ENCODE data around the gene DNAH7. TPM values are rescaled to one million over a fixed set of nuclear protein-coding genes. Genes with fewer than 3 reads are reported as not detected.

DNAH7 gene
- total and polyA plus RNA-seq, 2 of the 13 experiments (the other 11 are each of a cell fraction or from before 2014, with no cell fraction given) = 0.09 TPM; not detected in 1

GRCh38 chr2:195734931-195735330 lies 333.7 kb downstream of the DNAH7 start:
- WGBS (ENCODE audit: low lambda C conversion rate) = 90% methylated on average over 2 of the region's 2 CpGs
- FAIRE-seq = no peak
- TF ChIP-seq PAF1 (CRISPR knock-in tag; IDR thresholded peaks at IDR 0.05) (no peak), ZMYM3 (CRISPR knock-in tag; IDR thresholded peaks at IDR 0.05) (no peak), HNF4G (IDR thresholded peaks at IDR 0.05; ENCODE audit: borderline replicate concordance, low read depth, low read length) (no peak), HNF4G (CRISPR knock-in tag; IDR thresholded peaks at IDR 0.05; ENCODE audit: borderline replicate concordance, low read depth) (no peak), TFDP1 (CRISPR knock-in tag; IDR thresholded peaks at IDR 0.05; ENCODE audit: borderline replicate concordance) (no peak), ZBTB42 (CRISPR knock-in tag; IDR thresholded peaks at IDR 0.05) (no peak)
- TF ChIP-seq, protein P1, sequence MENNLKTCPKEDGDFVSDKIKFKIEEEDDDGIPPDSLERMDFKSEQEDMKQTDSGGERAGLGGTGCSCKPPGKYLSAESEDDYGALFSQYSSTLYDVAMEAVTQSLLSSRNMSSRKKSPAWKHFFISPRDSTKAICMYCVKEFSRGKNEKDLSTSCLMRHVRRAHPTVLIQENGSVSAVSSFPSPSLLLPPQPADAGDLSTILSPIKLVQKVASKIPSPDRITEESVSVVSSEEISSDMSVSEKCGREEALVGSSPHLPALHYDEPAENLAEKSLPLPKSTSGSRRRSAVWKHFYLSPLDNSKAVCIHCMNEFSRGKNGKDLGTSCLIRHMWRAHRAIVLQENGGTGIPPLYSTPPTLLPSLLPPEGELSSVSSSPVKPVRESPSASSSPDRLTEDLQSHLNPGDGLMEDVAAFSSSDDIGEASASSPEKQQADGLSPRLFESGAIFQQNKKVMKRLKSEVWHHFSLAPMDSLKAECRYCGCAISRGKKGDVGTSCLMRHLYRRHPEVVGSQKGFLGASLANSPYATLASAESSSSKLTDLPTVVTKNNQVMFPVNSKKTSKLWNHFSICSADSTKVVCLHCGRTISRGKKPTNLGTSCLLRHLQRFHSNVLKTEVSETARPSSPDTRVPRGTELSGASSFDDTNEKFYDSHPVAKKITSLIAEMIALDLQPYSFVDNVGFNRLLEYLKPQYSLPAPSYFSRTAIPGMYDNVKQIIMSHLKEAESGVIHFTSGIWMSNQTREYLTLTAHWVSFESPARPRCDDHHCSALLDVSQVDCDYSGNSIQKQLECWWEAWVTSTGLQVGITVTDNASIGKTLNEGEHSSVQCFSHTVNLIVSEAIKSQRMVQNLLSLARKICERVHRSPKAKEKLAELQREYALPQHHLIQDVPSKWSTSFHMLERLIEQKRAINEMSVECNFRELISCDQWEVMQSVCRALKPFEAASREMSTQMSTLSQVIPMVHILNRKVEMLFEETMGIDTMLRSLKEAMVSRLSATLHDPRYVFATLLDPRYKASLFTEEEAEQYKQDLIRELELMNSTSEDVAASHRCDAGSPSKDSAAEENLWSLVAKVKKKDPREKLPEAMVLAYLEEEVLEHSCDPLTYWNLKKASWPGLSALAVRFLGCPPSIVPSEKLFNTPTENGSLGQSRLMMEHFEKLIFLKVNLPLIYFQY (CRISPR knock-in tag; IDR thresholded peaks at IDR 0.05; ENCODE audit: borderline replicate concordance) = no peak
- Histone ChIP-seq H3K9ac (ENCODE audit: insufficient read depth, low read depth, low read length) (no peak overlapping the region), H3K4me2 (ENCODE audit: low read depth, low read length) (no peak overlapping the region), H3K27me3 (ENCODE audit: control insufficient read depth in 1 of 2, insufficient read depth in 2 of 2, low read length in 2 of 2) (no peaks in the 10 kb centered on the region), H3K27ac (ENCODE audit: extremely low read length, insufficient read depth, low read length) (no peak overlapping the region), H3K9me3 (ENCODE audit: low read length) (no peaks in the 10 kb centered on the region), H3K4me1 (ENCODE audit: insufficient read depth, low read length) (no peaks in the 10 kb centered on the region), H3K79me2 (ENCODE audit: insufficient read depth, low read length) (no peaks in the 10 kb centered on the region), H4K20me1 (ENCODE audit: insufficient read depth, low read length) (no peaks in the 10 kb centered on the region), H3K36me3 (replicated peaks in 1 of 2; ENCODE audit: control insufficient read depth in 1 of 2, insufficient read depth in 2 of 2, low read length in 2 of 2) (peaks cover 2 to 3% of the 10 kb centered on the region in 2 experiments; a peak in 3 of 5 replicates), H2AFZ (ENCODE audit: low read length) (no peak overlapping the region), H3K4me3 (replicated peaks in 1 of 3; ENCODE audit: insufficient read depth in 1 of 3, low read depth in 2 of 3, low read length in 3 of 3) (no peak overlapping the region)
- POLR2A ChIA-PET = no interaction called here
- BruUV-seq (replicated peaks) = no TSS peak
- intact Hi-C loops (cut with micrococcal nuclease; ENCODE audit: unreplicated experiment) = no loop called here
- no peak for DNase-seq (ENCODE audit: low spot score)
- CTCF ChIA-PET (ENCODE audit: low intra/inter-chr PET ratio, low total read pairs) = no interaction called here
- in situ Hi-C loops (cut with HindIII; ENCODE audit: extremely low pct_ligation_motif_present, low pct_unique_long_range_greater_than_20kb) = no loop called here
- ATAC-seq = no peak

Measured in HepG2 (cell line).